HG03060 (cell line): ENCODE results near the gene TMPRSS2.

ENCODE experiments used
- ATAC-seq: cut with Tn5 transposase; IDR thresholded peaks from one replicate; pipeline ENCODE4 v1.9.1; 2021; ENCODE audit warnings: low read depth, moderate number of reproducible peaks; ENCODE audit not compliant: unreplicated experiment

Gene TMPRSS2

DNA sequence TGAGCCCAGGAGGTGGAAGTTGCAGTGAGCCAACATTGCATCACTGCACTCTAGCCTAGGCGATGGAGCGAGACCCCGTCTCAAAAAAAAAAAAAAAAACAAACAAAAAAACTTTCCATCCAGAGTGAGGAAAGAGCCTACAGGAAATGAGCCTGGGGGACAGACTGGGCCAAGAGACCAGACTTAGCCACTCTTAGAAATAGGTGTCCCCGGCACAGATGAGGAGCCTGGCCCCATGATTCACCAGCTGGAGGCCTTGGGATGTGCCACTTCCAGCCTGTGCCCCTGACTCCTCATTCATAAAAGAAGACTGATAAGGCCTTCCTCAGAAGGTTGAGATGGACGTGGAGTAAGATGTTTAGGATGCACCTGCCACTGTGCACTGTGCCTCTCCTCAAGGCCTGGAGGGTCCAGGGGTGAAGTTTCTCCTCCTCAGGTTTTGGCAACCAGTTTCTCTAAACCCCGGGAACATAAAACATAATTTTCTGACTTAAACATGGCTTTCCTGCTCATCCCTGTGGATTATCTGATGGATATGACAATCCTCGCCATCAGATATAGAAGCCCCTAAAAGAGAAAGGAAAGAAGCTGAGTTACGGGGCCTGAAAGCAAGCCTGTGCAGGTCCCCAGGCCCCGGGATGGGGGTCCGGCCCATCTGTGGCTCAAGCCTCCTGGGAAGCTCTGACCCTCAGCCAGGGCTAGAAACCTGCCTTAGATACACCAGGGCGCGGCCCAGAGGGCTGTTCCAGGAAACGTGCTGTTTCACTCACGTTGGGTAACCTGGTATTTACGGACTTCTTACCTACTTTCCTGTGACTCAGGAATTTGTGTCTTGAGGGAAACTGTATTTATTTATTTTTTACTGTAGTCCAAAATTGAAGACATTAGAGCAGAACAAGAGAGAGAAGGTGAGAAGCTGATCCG, 55.9 kb downstream of the TMPRSS2 start:
- ATAC-seq: no peak

DNA sequence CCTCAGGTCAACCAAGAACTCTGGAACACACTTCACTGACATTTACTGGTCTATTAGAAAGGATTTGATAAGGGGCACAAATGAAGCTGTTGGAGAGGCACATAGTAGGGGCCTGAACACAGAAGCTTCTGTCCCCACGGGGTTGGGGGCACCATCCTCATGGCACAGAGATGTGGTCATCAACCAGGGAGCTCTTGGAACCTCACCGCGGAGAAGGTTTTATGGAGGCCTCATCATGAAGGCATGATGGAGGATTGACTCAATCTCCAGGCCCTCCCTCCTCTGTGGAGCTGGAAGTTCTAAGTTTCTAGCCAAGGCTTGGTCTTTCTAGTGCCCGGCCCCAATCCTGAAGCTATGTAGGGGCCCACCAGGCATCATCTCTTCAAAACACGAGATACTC, 58.3 kb downstream of the TMPRSS2 start:
- no peak for ATAC-seq

DNA sequence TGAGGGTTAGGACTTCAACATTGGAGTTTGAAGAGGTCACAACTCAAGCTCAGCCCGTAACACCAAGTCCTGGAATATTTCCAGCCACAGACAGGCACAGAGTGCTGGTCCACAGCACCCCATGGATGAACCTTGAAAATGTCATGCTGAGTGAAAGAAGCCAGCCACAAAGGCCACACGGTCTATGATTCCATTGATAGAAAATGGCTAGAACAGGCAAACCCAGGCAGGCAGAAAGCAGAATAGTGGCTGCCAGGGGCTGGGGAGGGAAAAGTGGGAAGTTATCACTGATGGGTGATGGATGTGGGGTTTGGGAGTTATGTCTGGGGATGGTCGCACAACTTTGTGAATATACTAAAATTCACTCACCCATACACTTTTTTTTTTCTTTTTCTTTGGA, 60.6 kb downstream of the TMPRSS2 start:
- no peak for ATAC-seq

DNA sequence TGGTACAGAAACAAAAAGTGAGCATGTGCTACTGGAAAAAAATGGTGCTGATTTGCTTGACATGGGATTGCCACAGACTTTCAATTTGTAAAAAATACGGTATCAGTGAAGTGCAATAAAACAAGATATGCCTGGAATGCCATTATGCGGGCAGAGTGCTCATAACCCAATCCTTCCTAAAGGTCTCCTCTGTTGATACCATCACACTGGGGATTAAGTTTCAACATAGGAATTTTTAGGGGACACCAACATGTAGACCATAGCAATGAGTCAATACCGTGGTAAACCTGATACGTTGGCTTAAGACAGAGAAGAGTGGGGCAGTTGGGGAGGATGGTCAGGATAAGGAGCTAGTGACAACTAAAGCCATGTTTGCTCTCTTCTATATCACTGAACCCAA, 61.4 kb downstream of the TMPRSS2 start:
- ATAC-seq: no peak

DNA sequence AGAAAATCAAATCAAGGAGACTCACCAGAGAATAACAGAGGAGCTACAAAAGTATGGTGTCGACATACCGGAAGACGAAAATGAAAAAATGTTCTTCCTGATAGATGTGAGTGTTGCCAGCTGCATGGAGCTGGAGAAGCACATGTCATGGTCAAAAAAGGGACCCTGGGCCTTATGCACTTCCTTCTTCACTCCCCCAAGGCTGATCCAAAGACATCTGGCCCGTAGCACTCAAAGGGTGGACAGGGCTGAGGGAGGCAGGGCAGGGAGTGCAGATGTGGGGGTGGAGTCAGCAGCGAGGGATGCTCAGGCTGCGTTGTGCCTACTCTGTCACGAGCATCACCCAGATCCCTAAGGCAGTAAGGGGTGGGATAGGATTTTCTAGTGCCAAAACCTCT, 62.5 kb downstream of the TMPRSS2 start:
- no peak for ATAC-seq

DNA sequence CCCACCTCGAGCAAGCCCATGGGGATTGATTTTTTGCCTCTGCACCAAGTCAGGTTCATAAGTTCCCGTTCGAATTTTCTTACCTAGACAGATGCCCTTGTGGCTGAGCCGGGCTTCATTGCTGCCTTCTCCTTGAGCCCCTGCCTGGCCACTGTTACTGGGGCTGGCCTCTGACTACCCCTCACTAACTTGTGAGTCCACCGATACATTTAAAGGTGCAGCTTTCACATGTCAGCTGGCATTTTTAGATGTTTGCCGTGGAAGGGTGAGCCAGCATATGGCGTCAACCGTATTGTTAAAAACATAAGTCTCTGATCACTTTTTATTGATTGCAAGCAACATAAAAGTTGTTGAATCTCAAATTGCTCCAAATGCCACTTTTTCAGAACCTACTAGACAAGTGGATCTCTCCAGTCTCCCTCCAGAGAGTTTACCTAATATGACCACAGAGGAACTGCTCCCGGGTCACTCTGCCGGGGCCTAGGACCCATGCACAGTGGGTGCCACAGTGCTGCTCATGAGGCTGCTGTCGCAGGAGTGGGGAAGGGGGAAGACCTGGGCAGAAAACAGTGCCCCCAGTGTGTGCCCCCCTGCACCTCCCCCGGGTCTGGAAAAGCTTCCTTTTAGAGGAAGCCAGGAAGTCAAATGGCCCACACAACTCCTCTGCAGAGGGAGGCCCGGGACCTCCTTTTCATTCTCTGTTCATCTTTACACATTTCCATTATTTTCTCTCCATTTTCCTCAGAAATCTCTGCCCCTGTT, 63.1 kb downstream of the TMPRSS2 start:
- no peak for ATAC-seq

DNA sequence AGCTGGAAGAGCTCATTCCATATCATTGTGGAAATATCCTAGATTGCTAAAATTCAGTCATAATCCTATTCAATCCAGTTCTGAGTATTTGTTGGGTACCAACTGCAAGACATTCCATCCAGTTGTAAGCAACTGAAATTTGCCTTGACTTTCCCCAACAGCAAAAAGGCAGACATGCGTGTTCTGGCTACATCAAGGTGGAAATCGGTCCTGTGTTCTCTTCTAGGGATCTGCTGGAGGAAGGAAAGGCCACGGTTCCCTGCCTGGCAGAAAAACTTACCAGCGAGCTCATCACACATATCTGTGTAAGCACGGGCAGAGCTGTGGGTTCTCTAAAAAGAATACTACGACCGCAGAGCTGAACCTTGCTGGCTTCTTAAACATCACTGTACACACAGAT, 64.4 kb downstream of the TMPRSS2 start:
- no peak for ATAC-seq

DNA sequence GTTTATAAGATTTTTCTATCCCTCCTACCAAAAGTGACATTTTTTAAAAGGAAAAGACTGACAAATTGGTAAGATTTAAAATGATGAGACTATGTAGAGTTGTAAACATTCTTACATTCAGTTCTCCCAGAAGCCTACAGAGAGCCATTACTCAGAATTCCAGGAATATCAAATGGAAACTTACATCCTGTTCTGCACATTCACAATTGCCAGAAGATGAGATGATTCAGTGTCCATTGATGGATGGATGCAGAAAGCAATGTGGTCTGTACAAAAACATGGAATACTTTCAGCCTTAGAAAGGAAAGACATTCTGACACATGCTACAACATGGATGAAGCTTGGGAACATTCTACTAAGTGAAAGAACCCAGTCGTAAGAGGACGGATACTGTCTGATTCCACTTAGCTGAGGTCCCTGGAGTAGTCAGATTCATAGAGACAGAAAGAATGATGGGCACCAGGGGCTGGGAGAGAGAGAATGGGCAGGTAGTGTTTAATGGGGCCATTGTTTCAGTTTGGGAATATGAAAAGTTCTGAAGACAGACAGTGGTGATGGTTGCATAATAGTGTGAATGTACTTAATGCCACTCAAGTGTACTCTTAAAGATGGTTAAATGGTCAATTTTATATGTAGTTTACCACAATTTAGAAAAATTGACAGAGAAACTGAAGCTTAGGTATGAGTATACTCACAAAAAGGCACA, 65.3 kb downstream of the TMPRSS2 start:
- ATAC-seq: no peak

DNA sequence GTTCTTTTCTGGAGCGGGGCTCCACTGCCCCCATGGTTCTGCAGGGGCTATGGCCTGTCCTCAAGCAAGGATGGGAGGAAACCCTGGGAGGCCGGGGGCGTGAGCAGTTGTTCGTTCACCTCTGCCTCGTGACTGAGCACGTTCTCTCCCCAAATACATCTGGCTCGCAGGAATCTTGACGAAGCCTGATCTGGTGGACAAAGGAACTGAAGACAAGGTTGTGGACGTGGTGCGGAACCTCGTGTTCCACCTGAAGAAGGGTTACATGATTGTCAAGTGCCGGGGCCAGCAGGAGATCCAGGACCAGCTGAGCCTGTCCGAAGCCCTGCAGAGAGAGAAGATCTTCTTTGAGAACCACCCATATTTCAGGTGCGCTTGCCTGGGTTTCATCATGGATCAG, 66.4 kb downstream of the TMPRSS2 start:
- ATAC-seq: no peak

DNA sequence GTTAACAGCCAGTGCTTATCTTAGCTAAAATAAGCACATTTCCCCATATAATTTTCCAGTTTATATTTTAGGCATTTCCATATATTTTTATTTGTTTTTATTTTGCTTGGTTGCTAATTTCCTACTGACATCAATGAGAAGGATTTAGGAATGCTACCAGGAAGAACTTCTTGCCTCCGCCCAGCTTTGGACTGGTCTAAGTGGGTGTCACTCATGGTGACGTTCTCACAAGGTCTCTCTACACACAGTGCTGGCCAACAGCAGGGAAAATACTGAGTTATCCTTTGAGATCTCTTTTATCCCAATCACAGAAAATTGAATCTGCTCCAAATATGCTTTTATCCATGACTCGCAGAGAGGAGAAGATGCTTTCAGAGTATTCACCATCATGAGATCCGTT, 68.7 kb downstream of the TMPRSS2 start:
- no peak for ATAC-seq

DNA sequence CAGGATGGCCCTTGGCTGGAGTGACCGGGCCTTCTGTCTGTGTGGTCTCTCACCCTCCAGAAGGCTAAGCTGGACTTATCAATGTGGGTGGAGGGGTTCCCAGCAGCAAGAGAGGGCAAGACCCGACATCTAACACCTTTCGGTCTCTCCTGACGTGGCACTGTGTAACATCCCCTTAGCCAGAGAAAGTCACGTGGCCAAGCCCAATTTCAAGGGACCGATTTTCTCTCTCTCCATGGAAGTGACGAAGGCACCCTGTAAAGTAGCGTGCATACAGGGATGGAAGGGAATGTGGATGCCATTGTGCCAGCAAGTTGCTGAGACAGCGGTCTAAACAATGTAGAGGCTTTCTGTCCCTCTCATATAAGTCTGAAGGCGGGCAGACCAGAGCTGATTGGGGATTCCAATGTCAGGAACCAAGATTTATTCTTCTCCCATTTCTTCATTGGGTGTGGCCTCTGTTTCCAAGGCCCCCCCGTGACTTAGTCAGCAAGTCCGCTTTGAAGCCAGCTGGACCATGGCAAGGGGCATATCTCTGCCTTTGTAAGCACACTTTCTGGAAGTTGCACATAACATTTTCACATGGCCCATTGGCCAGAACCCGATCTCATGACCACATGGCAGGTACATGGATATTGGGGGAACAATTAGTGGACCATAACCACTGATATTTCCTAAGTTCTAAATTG, 69.4 kb downstream of the TMPRSS2 start:
- no peak for ATAC-seq

DNA sequence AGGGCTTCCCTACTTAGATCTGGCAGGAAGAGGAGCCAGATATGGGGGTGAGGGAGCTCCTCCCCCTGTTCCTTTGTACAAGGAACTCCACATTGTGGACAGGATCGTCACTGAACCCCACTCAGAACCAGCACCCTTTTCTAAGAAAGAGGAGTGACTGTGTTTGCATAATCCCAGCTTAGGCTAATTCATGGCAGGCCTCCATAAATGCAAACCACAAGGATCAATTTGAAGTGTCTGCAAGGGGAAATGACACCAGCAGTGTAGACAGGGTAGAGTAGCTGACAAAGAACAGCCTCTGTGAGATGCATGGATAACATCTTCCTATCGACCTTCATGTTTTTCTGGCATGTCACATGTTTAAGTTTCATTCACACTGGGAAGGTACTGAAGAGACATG, 70.2 kb downstream of the TMPRSS2 start:
- ATAC-seq: no peak

DNA sequence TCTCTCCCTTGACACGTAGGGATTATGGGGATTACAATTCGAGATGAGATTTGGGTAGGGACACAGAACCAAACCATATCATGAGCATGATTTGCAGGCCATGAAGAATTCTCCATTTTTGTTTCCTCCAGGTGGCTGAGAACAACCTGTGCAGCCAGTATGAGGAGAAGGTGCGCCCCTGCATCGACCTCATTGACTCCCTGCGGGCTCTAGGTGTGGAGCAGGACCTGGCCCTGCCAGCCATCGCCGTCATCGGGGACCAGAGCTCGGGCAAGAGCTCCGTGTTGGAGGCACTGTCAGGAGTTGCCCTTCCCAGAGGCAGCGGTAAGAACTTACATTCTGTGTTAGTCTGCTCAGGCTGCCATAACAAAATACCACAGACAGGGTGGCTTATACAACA, 72.3 kb downstream of the TMPRSS2 start:
- ATAC-seq: no peak

DNA sequence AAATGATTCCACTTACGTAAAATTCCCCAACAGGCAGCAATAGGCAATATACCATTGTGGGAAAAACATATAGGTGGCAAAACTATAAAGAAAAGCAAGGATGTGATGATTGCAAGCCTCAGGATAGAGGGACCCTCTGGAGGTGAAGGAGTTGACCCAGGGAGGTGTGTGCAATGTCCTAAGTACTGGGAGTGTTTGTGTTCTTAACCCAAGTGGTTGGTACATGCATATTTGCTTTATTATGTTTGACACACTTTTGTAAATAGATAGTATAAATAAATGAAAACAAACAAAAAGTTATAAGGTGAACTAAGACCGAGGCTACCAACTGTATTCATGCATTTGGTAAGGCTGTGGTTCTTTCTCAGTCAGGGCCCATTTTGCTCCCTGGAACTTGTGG, 74.4 kb downstream of the TMPRSS2 start:
- ATAC-seq: no peak

DNA sequence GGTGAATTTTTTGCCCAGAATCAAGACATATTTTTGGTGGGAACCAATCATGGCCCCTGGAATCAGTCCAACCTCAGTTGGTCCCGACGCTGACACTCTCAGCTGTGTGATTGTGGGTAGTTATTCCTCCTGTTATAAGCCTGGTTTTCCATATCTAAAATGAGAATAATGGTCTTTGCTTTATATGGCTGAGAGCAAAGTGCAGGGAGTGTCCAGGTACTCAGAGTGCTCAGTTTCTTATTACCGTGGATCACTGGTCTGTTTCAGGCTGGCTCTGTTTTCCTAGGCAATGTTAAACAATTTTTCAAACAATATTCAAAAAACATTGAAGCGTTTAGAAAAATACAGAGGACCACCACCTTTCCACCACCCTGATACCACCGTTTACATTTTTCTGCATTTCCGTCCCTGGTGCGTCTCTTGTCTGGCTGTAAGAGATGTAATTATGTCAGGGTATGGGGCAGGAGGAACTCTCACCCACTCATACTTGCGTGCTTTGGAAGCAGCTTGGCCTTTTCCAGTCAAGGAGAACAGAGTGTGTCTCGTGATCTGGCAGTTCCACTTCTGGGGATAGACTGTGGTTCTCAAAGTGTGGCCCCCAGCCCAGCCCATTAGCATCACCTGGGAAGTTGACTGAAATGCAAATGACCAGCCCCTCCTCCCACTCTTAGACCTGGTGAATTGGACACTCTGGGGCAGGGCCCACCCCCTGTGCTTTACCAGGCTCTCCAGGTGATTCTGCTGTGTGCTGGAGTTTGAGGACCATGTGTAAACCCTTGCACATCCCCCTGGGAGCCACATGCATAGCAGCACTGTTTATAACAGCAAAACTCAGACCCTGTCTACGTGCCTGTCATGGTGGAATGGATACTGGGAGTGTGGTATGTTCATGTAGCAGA, 75.1 kb downstream of the TMPRSS2 start:
- ATAC-seq: no peak

DNA sequence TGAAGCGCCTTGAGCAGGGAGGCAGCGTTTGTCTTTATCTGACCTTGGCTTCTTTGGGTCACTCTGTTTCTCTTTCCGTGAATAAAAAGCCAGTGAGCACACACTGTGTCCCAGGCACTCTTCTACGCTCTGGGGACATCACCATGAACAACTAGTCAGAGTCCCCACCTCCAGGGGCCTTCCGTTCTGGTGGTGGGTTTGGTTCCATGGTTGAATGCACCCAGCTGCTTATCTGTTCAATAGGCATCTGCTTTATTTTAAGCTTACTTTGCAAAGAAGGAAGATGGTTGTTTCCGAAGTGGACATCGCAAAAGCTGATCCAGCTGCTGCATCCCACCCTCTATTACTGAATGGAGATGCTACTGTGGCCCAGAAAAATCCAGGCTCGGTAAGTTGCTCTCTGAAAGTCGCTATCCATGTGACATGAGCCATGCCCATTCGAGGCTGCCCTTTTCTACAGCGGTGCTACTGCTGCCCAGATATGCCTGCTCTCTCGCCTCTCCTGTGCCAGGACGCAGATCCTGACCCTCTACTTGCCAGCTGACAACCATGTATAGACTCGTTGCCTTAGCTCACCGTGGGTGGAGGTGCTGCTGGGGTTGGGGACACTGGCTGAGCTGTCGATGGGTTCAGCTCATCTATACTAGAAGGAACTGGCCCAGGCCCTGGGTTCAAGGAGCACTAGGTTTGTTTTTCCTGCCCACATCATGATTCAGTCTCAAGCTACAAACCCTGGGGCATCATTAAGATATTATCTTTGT, 76.0 kb downstream of the TMPRSS2 start:
- ATAC-seq: peak; percentile 42

DNA sequence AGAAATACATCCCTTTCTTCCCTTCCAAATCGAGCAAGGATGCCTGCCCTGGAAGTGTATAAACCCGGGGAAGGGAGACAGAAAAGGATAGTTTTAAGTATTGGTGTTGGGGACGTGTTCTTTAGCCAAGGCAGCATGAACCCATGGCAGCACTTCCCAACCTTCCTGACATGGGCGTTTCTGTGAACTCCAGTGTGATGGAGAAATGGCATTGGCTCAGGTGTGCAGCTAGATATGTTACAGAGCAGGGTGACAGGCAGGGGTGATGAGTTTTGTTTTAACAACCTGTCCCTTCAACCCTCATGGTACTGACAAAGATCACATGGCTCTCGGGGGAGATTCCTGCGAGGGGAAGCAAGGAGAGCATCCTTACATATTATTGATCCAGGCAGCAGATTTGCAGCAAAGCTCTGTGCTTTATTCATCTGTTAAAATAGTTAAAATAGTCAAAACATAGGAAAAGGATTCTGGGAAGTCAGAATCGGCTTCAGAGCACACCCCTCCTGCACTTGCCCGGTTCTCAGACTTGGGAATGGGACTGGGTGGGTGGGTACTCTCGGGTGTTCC, 78.0 kb downstream of the TMPRSS2 start:
- no peak for ATAC-seq

DNA sequence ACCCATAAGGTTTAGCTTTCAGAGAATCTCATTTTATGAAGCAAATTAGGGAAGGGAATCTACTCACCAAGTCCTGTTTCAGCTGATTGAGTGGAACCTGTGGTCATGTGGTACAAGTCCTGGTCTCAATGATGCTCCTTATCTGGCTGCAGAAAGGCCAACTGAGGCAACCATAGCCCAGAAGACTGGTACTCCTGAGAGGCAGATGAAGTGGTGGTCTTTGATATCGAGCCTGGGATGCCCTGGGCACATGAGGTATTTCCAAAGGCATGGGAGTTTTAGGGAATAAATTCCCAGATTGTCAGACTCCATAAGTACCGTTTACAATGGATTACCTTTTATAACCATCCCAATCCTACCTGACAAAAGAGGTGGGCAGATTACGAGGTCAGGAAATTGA, 78.7 kb downstream of the TMPRSS2 start:
- ATAC-seq: no peak

DNA sequence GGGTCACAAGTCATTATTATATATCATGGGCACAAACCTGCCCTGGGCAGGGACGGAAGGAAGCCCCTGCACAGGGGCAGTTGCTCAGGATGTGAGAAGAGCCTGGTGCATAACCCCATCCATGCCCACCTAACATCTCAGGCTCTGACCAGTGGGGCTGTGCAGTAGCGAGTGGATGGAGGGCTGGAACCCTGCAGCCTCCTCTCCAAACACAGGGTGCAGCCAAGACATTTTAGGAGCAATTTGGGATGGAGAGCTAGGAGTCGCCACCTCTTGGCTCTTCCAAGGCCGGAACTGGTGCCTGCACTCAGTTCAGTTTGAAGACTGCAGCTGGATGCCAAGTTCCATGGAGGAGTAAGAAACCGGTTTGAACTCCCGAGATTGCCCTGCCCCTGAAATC, 79.1 kb downstream of the TMPRSS2 start:
- no peak for ATAC-seq
